ACC112 (cell line): ENCODE results near the gene TRO.

Source experiments
- H2AFZ ChIP-seq: fragments of 200-600 bp; sonication (generic); one replicate; pipeline ENCODE4 v1.6.0; 2017; ENCODE audit warnings: antibody characterized with exemption, low read length; ENCODE audit not compliant: unreplicated experiment
- H3K27ac ChIP-seq: fragments of 200-600 bp; sonication (generic); 2 replicates; pipeline ENCODE4 v1.5.1; 2014; ENCODE audit warnings: low read depth, mild to moderate bottlenecking, antibody characterized with exemption, low read length, moderate library complexity
- H3K27me3 ChIP-seq: fragments of 200-600 bp; sonication (generic); 2 replicates; pipeline ENCODE4 v1.6.1; 2014; ENCODE audit warnings: mild to moderate bottlenecking, antibody characterized with exemption, low read length, moderate library complexity, mixed read lengths; ENCODE audit not compliant: insufficient read depth
- H3K36me3 ChIP-seq: fragments of 200-600 bp; sonication (generic); 2 replicates; pipeline ENCODE4 v1.6.1; 2016; ENCODE audit warnings: mild to moderate bottlenecking, antibody characterized with exemption, low read length, moderate library complexity, mixed read lengths; ENCODE audit not compliant: insufficient read depth
- H3K4me1 ChIP-seq: fragments of 200-600 bp; sonication (generic); one replicate; pipeline ENCODE4 v1.6.1; 2016; ENCODE audit warnings: low read length, mixed read lengths; ENCODE audit not compliant: insufficient read depth, unreplicated experiment, control insufficient read depth
- H3K4me3 ChIP-seq: fragments of 200-600 bp; sonication (generic); 2 replicates; pipeline ENCODE4 v1.5.1; 2014; ENCODE audit warnings: mild to moderate bottlenecking, low read depth, low read length
- H3K79me2 ChIP-seq: fragments of 200-600 bp; sonication (generic); one replicate; pipeline ENCODE4 v1.6.0; 2016; ENCODE audit warnings: low read length; ENCODE audit not compliant: control insufficient read depth, unreplicated experiment, insufficient read depth

TRO gene

GRCh38 chrX:54928876-54929275 is 8.3 kb downstream of the TRO start:
- Histone ChIP-seq H3K27me3 (no peaks in the 10 kb centered on the region), H3K79me2 (no peaks in the 10 kb centered on the region), H3K4me3 (no peak overlapping the region), H3K27ac (no peak overlapping the region), H3K4me1 (no peaks in the 10 kb centered on the region), H2AFZ (no peak overlapping the region), H3K36me3 (no peaks in the 10 kb centered on the region)

GRCh38 chrX:54930291-54931049 is 9.8 kb downstream of the TRO start:
- no peak overlapping the region for H2AFZ ChIP-seq
- no peaks in the 10 kb centered on the region for H3K4me1 ChIP-seq
- no peak overlapping the region for H3K4me3 ChIP-seq
- H3K36me3 ChIP-seq, result no peaks in the 10 kb centered on the region
- no peak overlapping the region for H3K27ac ChIP-seq
- no peaks in the 10 kb centered on the region for H3K27me3 ChIP-seq
- no peaks in the 10 kb centered on the region for H3K79me2 ChIP-seq

- Histone ChIP-seq H3K4me1 (no peaks in the 10 kb centered on the region), H2AFZ (no peak overlapping the region), H3K27me3 (no peaks in the 10 kb centered on the region), H3K79me2 (no peaks in the 10 kb centered on the region), H3K36me3 (no peaks in the 10 kb centered on the region), H3K4me3 (no peak overlapping the region), H3K27ac (no peak overlapping the region)
Observed at GRCh38 chrX:54931107-54931506, 10.5 kb downstream of the TRO start.

- Histone ChIP-seq H3K4me3 (no peak overlapping the region), H2AFZ (no peak overlapping the region), H3K4me1 (no peaks in the 10 kb centered on the region), H3K36me3 (no peaks in the 10 kb centered on the region), H3K27me3 (no peaks in the 10 kb centered on the region), H3K27ac (no peak overlapping the region), H3K79me2 (no peaks in the 10 kb centered on the region)
Observed at GRCh38 chrX:54933150-54933826, 12.7 kb downstream of the TRO start.

- Histone ChIP-seq H3K27me3 (no peaks in the 10 kb centered on the region), H3K4me3 (no peak overlapping the region), H3K79me2 (no peaks in the 10 kb centered on the region), H3K36me3 (no peaks in the 10 kb centered on the region), H3K27ac (no peak overlapping the region), H2AFZ (no peak overlapping the region), H3K4me1 (no peaks in the 10 kb centered on the region)
Observed at GRCh38 chrX:54934058-54934457, 13.4 kb downstream of the TRO start.

GRCh38 chrX:54934890-54935289 is 14.3 kb downstream of the TRO start:
- Histone ChIP-seq H3K4me3 (no peak overlapping the region), H3K4me1 (no peaks in the 10 kb centered on the region), H3K27me3 (no peaks in the 10 kb centered on the region), H3K79me2 (no peaks in the 10 kb centered on the region), H2AFZ (no peak overlapping the region), H3K36me3 (no peaks in the 10 kb centered on the region), H3K27ac (no peak overlapping the region)

GRCh38 chrX:54935306-54935705 is 14.7 kb downstream of the TRO start:
- no peak overlapping the region for H2AFZ ChIP-seq
- H3K4me3 ChIP-seq, result no peak overlapping the region
- no peaks in the 10 kb centered on the region for H3K79me2 ChIP-seq
- no peak overlapping the region for H3K27ac ChIP-seq
- no peaks in the 10 kb centered on the region for H3K27me3 ChIP-seq
- H3K36me3 ChIP-seq, result no peaks in the 10 kb centered on the region
- no peaks in the 10 kb centered on the region for H3K4me1 ChIP-seq

- Histone ChIP-seq H3K36me3 (no peaks in the 10 kb centered on the region), H3K4me3 (no peak overlapping the region), H2AFZ (no peak overlapping the region), H3K27ac (no peak overlapping the region), H3K79me2 (no peaks in the 10 kb centered on the region), H3K27me3 (no peaks in the 10 kb centered on the region), H3K4me1 (no peaks in the 10 kb centered on the region)
Observed at GRCh38 chrX:54937416-54937815, 16.8 kb downstream of the TRO start.

- H2AFZ ChIP-seq, result no peak overlapping the region
- no peak overlapping the region for H3K27ac ChIP-seq
- no peaks in the 10 kb centered on the region for H3K4me1 ChIP-seq
- no peaks in the 10 kb centered on the region for H3K27me3 ChIP-seq
- no peaks in the 10 kb centered on the region for H3K36me3 ChIP-seq
- no peak overlapping the region for H3K4me3 ChIP-seq
- H3K79me2 ChIP-seq, result no peaks in the 10 kb centered on the region
Observed at GRCh38 chrX:54944816-54945215, 24.2 kb downstream of the TRO start.

- H3K27ac ChIP-seq, result no peak overlapping the region
Observed at GRCh38 chrX:54945224-54945623, 24.6 kb downstream of the TRO start.

GRCh38 chrX:54950730-54951375 is 30.2 kb downstream of the TRO start:
- Histone ChIP-seq H3K27ac (no peak overlapping the region), H3K79me2 (no peaks in the 10 kb centered on the region), H2AFZ (no peak overlapping the region), H3K4me3 (no peak overlapping the region), H3K36me3 (no peaks in the 10 kb centered on the region), H3K27me3 (no peaks in the 10 kb centered on the region), H3K4me1 (no peaks in the 10 kb centered on the region)

More at GRCh38 chrX:54945224-54945623, 24.6 kb downstream of the TRO start:
- Histone ChIP-seq H3K36me3 (no peaks in the 10 kb centered on the region), H3K79me2 (no peaks in the 10 kb centered on the region), H2AFZ (no peak overlapping the region), H3K4me3 (no peak overlapping the region), H3K27me3 (no peaks in the 10 kb centered on the region), H3K4me1 (no peaks in the 10 kb centered on the region)
